H1 (cell line): ENCODE data around the gene CRHR1.

ENCODE experiments used
- CTCF ChIP-seq, 3 experiments: IDR thresholded peaks; 1 replicate in 2 of 3; 2 replicates in 1 of 3; pipeline versions ENCODE4 v1.5.1 to v1.6.1; 2011; ENCODE audit warnings: low read length in 3 of 3, mild to moderate bottlenecking in 3 of 3, inconsistent platforms in 2 of 3, low read depth in 1 of 3, moderate library complexity in 1 of 3; ENCODE audit not compliant: insufficient read depth in 1 of 3; ENCODE audit errors: control extremely low read depth in 1 of 3
- EP300 ChIP-seq, 2 experiments: IDR thresholded peaks; 1 replicate in 1 of 2; 2 replicates in 1 of 2; pipeline ENCODE4 v1.6.1; 2011 to 2012; ENCODE audit warnings: low read depth in 2 of 2, low read length in 2 of 2, mild to moderate bottlenecking in 2 of 2, borderline replicate concordance in 1 of 2, inconsistent platforms in 1 of 2, moderate library complexity in 1 of 2
- EZH2 ChIP-seq: fragments of 200-600 bp; sonication (generic); IDR thresholded peaks from 2 replicates; pipeline ENCODE4 v1.7.1; 2012; ENCODE audit warnings: low read depth, mild to moderate bottlenecking, moderate library complexity, low read length, inconsistent platforms; ENCODE audit not compliant: severe bottlenecking
- FOSL1 ChIP-seq: IDR thresholded peaks from 2 replicates; pipeline ENCODE4 v1.6.1; 2011; ENCODE audit warnings: mild to moderate bottlenecking, low read depth, low read length, moderate library complexity; ENCODE audit not compliant: insufficient read depth
- KDM5A ChIP-seq: fragments of 200-600 bp; IDR thresholded peaks from 2 replicates; pipeline ENCODE4 v1.7.1; 2012; ENCODE audit warnings: mild to moderate bottlenecking, low read length, inconsistent platforms, mixed read lengths
- POLR2A ChIP-seq, 2 experiments: IDR thresholded peaks; 1 replicate in 1 of 2; 2 replicates in 1 of 2; pipeline ENCODE4 v1.6.1; 2011; ENCODE audit warnings: low read depth in 2 of 2, low read length in 2 of 2, mild to moderate bottlenecking in 2 of 2; ENCODE audit errors: control extremely low read depth in 1 of 2
- RFX5 ChIP-seq: IDR thresholded peaks from 2 replicates; pipeline ENCODE4 v1.6.1; 2011; ENCODE audit warnings: low read depth, low read length, improper control_type of control experiment, borderline replicate concordance
- SAP30 ChIP-seq: fragments of 300-600 bp; sonication (generic); IDR thresholded peaks from 2 replicates; pipeline ENCODE4 v1.7.1; 2012; ENCODE audit warnings: low read length, moderate library complexity, mild to moderate bottlenecking, inconsistent platforms; ENCODE audit not compliant: insufficient read depth, insufficient replicate concordance
- SP1 ChIP-seq: IDR thresholded peaks from 2 replicates; pipeline ENCODE4 v1.6.1; 2011; ENCODE audit warnings: low read depth, low read length
- TCF12 ChIP-seq: IDR thresholded peaks from 2 replicates; pipeline ENCODE4 v1.6.1; 2011; ENCODE audit warnings: low read depth, mild to moderate bottlenecking, low read length
- TF ChIP-seq, protein P1 (sequence below): IDR thresholded peaks from 2 replicates; pipeline ENCODE4 v1.6.1; 2012; ENCODE audit warnings: inconsistent platforms

GRCh38 chr17:45876539-45876938 is 92.4 kb downstream of the CRHR1 start:
- TF ChIP-seq EZH2 (no peak), EP300 (IDR thresholded peaks at IDR 0.05; ENCODE audit: borderline replicate concordance in 1 of 2, low read depth in 2 of 2, low read length in 2 of 2) (no peak), CTCF (IDR thresholded peaks at IDR 0.05; ENCODE audit: control extremely low read depth in 1 of 3, insufficient read depth in 1 of 3, low read depth in 1 of 3, low read length in 3 of 3) (no peak), KDM5A (no peak), FOSL1 (no peak), TCF12 (no peak), SAP30 (no peak), RFX5 (no peak), SP1 (no peak), POLR2A (IDR thresholded peaks at IDR 0.05; ENCODE audit: control extremely low read depth in 1 of 2, low read depth in 2 of 2, low read length in 2 of 2) (no peak)
- TF ChIP-seq, protein P1, sequence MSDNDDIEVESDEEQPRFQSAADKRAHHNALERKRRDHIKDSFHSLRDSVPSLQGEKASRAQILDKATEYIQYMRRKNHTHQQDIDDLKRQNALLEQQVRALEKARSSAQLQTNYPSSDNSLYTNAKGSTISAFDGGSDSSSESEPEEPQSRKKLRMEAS = no peak
